HepG2 (cell line): ENCODE data around the gene SLC13A5. TPM values are rescaled to one million over a fixed set of nuclear protein-coding genes. Genes with fewer than 3 reads are reported as not detected.
A peak's percentile ranks its signal among the peaks of the same experiment; 100 is the strongest.

Experiments
- CREM ChIP-seq, 2 experiments: sonication (generic) in 1 of 2; formaldehyde crosslinking in 1 of 2; IDR thresholded peaks; 2 replicates each; pipeline versions ENCODE4 v1.4.0 to v1.6.1; 2016 to 2020; ENCODE audit warnings: antibody characterized with exemption in 1 of 2, mild to moderate bottlenecking in 1 of 2, missing genetic modification reagents in 1 of 2
- HHEX ChIP-seq: IDR thresholded peaks from 2 replicates; pipeline ENCODE4 v1.6.1; 2016; ENCODE audit warnings: control low read depth
- HIC2 ChIP-seq: sonication (generic); formaldehyde crosslinking; IDR thresholded peaks from 2 replicates; pipeline ENCODE4 v1.9.0; 2022; ENCODE audit warnings: low read depth, missing genetic modification reagents
- HNRNPL ChIP-seq: fragments of 200-400 bp; formaldehyde crosslinking; IDR thresholded peaks from 2 replicates; pipeline ENCODE4 v1.6.1; 2017; ENCODE audit warnings: mild to moderate bottlenecking, low read depth, low read length
- UBTF ChIP-seq: sonication (generic); formaldehyde crosslinking; IDR thresholded peaks from 2 replicates; pipeline ENCODE4 v1.4.0; 2020; ENCODE audit warnings: mild to moderate bottlenecking, missing genetic modification reagents
- ZNF317 ChIP-seq: sonication (generic); formaldehyde crosslinking; IDR thresholded peaks from 2 replicates; pipeline ENCODE4 v1.5.0; 2020; ENCODE audit warnings: mild to moderate bottlenecking, missing genetic modification reagents
- ZNF318 ChIP-seq: sonication (generic); formaldehyde crosslinking; IDR thresholded peaks from 2 replicates; pipeline ENCODE4 v1.4.0; 2020; ENCODE audit warnings: mild to moderate bottlenecking, missing genetic modification reagents
- ZNF33A ChIP-seq: sonication (generic); formaldehyde crosslinking; IDR thresholded peaks from 2 replicates; pipeline ENCODE4 v1.5.1; 2020; ENCODE audit warnings: missing genetic modification reagents, mild to moderate bottlenecking, moderate library complexity, borderline replicate concordance
- ZNF451 ChIP-seq: sonication (generic); formaldehyde crosslinking; IDR thresholded peaks from 2 replicates; pipeline ENCODE4 v1.5.0; 2020; ENCODE audit warnings: mild to moderate bottlenecking, missing genetic modification reagents
- polyA plus RNA-seq, 8 experiments: library from polyadenylated mRNA; depleted of rRNA in 3 of 8; stranded (reverse) in 7 of 8; unstranded in 1 of 8; fragments of >200 nt; fragmentation: Illumina TruSeq in 4 of 8; extraction: Trizol in 4 of 8; gene quantifications; 2 replicates each; pipeline versions ENCODE4 v1.2.1 to v1.2.3, GENCODE V29; 2011 to 2016; ENCODE audit warnings: low read depth in 4 of 8, missing spikeins in 1 of 8, mixed read lengths in 1 of 8; ENCODE audit not compliant: insufficient read depth in 1 of 8
- total RNA-seq, 5 experiments: library from RNA; depleted of rRNA; stranded (reverse); fragments of >200 nt; fragmentation: Illumina TruSeq; extraction: Trizol; gene quantifications; 2 replicates each; pipeline ENCODE4 v1.2.3, GENCODE V29; 2016; ENCODE audit warnings: low read depth in 1 of 5
- TF ChIP-seq, protein P1 (sequence below): sonication (generic); formaldehyde crosslinking; IDR thresholded peaks from 2 replicates; pipeline ENCODE4 v1.4.0; 2020; ENCODE audit warnings: missing genetic modification reagents, low read depth, mild to moderate bottlenecking, borderline replicate concordance
- TF ChIP-seq, protein P2 (sequence below): IDR thresholded peaks from 2 replicates; pipeline ENCODE4 v1.6.1; 2016; ENCODE audit warnings: mild to moderate bottlenecking, missing biosample characterization, missing genetic modification reagents

Gene SLC13A5
- total and polyA plus RNA-seq, 2 of the 13 experiments (the other 11 are each of a cell fraction or from before 2014, with no cell fraction given) = 42.8 to 310 TPM

DNA sequence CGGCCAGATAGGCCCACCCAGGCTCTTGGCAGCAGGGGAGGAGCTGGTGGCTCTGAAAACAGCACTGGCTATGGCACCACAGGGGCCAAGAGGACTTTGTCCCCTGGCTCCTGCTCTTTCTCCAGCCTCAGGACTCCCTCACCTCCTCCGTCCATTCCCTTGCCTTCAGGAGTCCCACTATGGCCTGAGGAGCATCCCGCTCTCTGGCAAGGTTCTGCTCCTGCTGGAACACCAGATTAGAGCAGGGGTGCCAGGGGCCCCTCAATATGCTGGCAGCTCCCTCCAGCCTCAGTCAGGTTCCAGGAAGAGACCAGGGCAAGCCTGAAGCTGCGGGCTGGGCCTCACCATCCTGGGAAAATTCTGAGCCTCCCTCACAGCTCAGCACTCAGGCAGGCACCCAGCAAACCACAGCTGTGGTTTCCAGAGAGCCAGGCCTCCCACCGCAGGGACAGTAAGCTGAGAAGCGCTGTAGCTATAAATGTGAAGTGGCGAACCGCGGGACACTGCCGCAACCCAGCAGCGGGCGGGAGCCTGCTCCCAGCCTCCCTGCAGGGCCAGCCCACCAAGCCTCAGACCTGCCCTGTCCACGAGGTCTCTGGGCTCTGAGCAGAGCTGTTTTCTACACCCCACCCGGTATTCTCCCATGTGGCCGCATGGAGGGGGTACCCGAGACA is 35.9 kb downstream of the SLC13A5 start (continued):
- TF ChIP-seq, protein P1, sequence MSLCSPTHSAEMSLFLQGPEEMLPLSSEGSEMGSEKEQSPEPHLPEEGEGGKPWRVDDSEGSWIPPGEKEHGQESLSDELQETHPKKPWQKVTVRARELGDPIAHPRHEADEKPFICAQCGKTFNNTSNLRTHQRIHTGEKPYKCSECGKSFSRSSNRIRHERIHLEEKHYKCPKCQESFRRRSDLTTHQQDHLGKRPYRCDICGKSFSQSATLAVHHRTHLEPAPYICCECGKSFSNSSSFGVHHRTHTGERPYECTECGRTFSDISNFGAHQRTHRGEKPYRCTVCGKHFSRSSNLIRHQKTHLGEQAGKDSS (CRISPR knock-in tag) = no peak
- TF ChIP-seq ZNF33A (no peak), ZNF317 (CRISPR knock-in tag) (0 out of 2 replicates have a peak, but pooled peaks have one; percentile 49), HIC2 (peak; percentile 37; the same call in 1 of the 2 replicates), HNRNPL (peak; percentile 15; the same call in 1 of the 2 replicates), UBTF (CRISPR knock-in tag) (peak; percentile 55; the same call in 1 of the 2 replicates), HHEX (CRISPR knock-in tag) (no peak), ZNF451 (no peak), CREM (IDR thresholded peaks at IDR 0.05) (no peak), CREM (CRISPR knock-in tag; IDR thresholded peaks at IDR 0.05) (no peak), ZNF318 (0 out of 2 replicates have a peak, but pooled peaks have one; percentile 16)
- TF ChIP-seq, protein P2, sequence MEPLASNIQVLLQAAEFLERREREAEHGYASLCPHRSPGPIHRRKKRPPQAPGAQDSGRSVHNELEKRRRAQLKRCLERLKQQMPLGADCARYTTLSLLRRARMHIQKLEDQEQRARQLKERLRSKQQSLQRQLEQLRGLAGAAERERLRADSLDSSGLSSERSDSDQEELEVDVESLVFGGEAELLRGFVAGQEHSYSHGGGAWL (CRISPR knock-in tag) = 0 out of 2 replicates have a peak, but pooled peaks have one; percentile 54
